Suprapubic skin (tissue), 4 donors: Measurements from ENCODE around the gene SOCS3. TPM values are rescaled to one million over a fixed set of nuclear protein-coding genes. Genes with fewer than 3 reads are reported as not detected.

Source experiments
- DNase-seq, 2 donors: peaks; one replicate each; pipeline ENCODE4 v3.0.0-alpha.2; 2019; ENCODE audit warnings: low spot score in 2 of 2
- H3K27ac ChIP-seq: fragments of 200-600 bp; sonication (generic); one replicate; pipeline ENCODE4 v1.5.1; 2019
- H3K27me3 ChIP-seq: fragments of 200-600 bp; sonication (generic); one replicate; pipeline ENCODE4 v1.5.1; 2019
- H3K36me3 ChIP-seq: fragments of 200-600 bp; sonication (generic); one replicate; pipeline ENCODE4 v1.5.1; 2019
- H3K4me1 ChIP-seq: fragments of 200-600 bp; sonication (generic); one replicate; pipeline ENCODE4 v1.5.1; 2019
- H3K4me3 ChIP-seq: fragments of 200-600 bp; sonication (generic); one replicate; pipeline ENCODE4 v1.5.1; 2019; ENCODE audit warnings: mild to moderate bottlenecking
- H3K9me3 ChIP-seq: fragments of 200-600 bp; sonication (generic); one replicate; pipeline ENCODE4 v1.5.1; 2019
- CTCF ChIP-seq, 2 donors: fragments of 200-600 bp in 1 of 2; fragments of 450-650 bp in 1 of 2; sonication (generic) in 1 of 2; IDR thresholded peaks; one replicate each; pipeline ENCODE4 v1.5.1; 2016 to 2019; ENCODE audit warnings: antibody characterized with exemption in 2 of 2, mild to moderate bottlenecking in 1 of 2, moderate library complexity in 1 of 2
- EP300 ChIP-seq: sonication (generic); formaldehyde crosslinking; IDR thresholded peaks from one replicate; pipeline ENCODE4 v1.6.1; 2017; ENCODE audit warnings: antibody characterized with exemption
- POLR2A ChIP-seq, 2 donors: fragments of 450-650 bp; IDR thresholded peaks; one replicate each; pipeline ENCODE4 v1.6.1; 2017; ENCODE audit warnings: antibody characterized with exemption in 2 of 2, mild to moderate bottlenecking in 2 of 2, moderate library complexity in 2 of 2
- POLR2AphosphoS5 ChIP-seq, 3 donors: sonication (generic); formaldehyde crosslinking; IDR thresholded peaks; one replicate each; pipeline ENCODE4 v1.6.1; 2017; ENCODE audit warnings: antibody characterized with exemption in 3 of 3
- WGBS: methylation state at CpG from one replicate; pipeline ENCODE4 v1.1.5; 2018; 5-methylcytosine and 5-hydroxymethylcytosine counted together
- total RNA-seq, 4 donors: library from RNA; depleted of rRNA; stranded (reverse); fragments of >200 nt; gene quantifications; one replicate each; pipeline ENCODE4 v1.1.0, GENCODE V29; 2016

SOCS3 gene
- 100 to 1,000 TPM in 1 of 4 donors, 10 to 100 TPM in 3; 33.2 to 264 (median 60.9) TPM for total RNA-seq

GRCh38 chr17:78359997-78360370 lies at the start of gene SOCS3:
Gene SOCS3 (minus strand): TSS chr17:78360077. CDS start chr17:78359095, 982 bp downstream.
- peaks cover 57% of the 10 kb centered on the region for H3K4me1 ChIP-seq
- H3K27me3 ChIP-seq = no peaks in the 10 kb centered on the region
- no peaks in the 10 kb centered on the region for H3K9me3 ChIP-seq
- H3K4me3 ChIP-seq = peak within 1 kb of the TSS; percentile 91
- peaks cover 12% of the 10 kb centered on the region for H3K36me3 ChIP-seq
- WGBS = no CpG with 5 or more reads among the region's 59 CpGs
- DNase-seq = peak; percentile 96 to 97
- TF ChIP-seq CTCF (IDR thresholded peaks at IDR 0.05) = no peak
- TF ChIP-seq POLR2A (IDR thresholded peaks at IDR 0.05) = peak; percentile 96 to 99
- TF ChIP-seq POLR2AphosphoS5 (IDR thresholded peaks at IDR 0.05) = peak in 2 of 3 donors; percentile 49 to 61
- no peak for TF ChIP-seq EP300
- peak within 1 kb of the TSS; percentile 95 for H3K27ac ChIP-seq

GRCh38 chr17:78409191-78409928 lies 49.5 kb upstream of the SOCS3 start:
- no peak for DNase-seq
- 42% methylated on average over 11 of the region's 12 CpGs for WGBS
- H3K4me1 ChIP-seq = peaks cover 47% of the 10 kb centered on the region
- peaks cover 22% of the 10 kb centered on the region for H3K36me3 ChIP-seq
- H3K27ac ChIP-seq = no peak overlapping the region
- no peaks in the 10 kb centered on the region for H3K9me3 ChIP-seq
- no peak overlapping the region for H3K4me3 ChIP-seq
- H3K27me3 ChIP-seq = no peaks in the 10 kb centered on the region
- TF ChIP-seq POLR2A (IDR thresholded peaks at IDR 0.05) = no peak
- no peak for TF ChIP-seq CTCF (IDR thresholded peaks at IDR 0.05)
- no peak for TF ChIP-seq EP300
- TF ChIP-seq POLR2AphosphoS5 (IDR thresholded peaks at IDR 0.05) = no peak

- no peak overlapping the region for H3K4me3 ChIP-seq
- H3K4me1 ChIP-seq = peaks cover 43% of the 10 kb centered on the region
- WGBS = 72% methylated on average over 23 of the region's 23 CpGs
- H3K36me3 ChIP-seq = peaks cover 30% of the 10 kb centered on the region
- H3K27ac ChIP-seq = no peak overlapping the region
- H3K27me3 ChIP-seq = no peaks in the 10 kb centered on the region
- no peaks in the 10 kb centered on the region for H3K9me3 ChIP-seq
- TF ChIP-seq POLR2A (IDR thresholded peaks at IDR 0.05) = no peak
- no peak for TF ChIP-seq EP300
- TF ChIP-seq CTCF (IDR thresholded peaks at IDR 0.05) = no peak
- no peak for TF ChIP-seq POLR2AphosphoS5 (IDR thresholded peaks at IDR 0.05)
- no peak for DNase-seq
Measured at GRCh38 chr17:78408476-78409050, 48.7 kb upstream of the SOCS3 start.

- DNase-seq = no peak
- Histone ChIP-seq H3K4me3 (no peak overlapping the region), H3K27ac (no peak overlapping the region), H3K27me3 (no peaks in the 10 kb centered on the region), H3K4me1 (peaks cover 35% of the 10 kb centered on the region), H3K36me3 (peaks cover 34% of the 10 kb centered on the region), H3K9me3 (no peaks in the 10 kb centered on the region)
- TF ChIP-seq POLR2AphosphoS5 (IDR thresholded peaks at IDR 0.05) = no peak
- no peak for TF ChIP-seq CTCF (IDR thresholded peaks at IDR 0.05)
- no peak for TF ChIP-seq POLR2A (IDR thresholded peaks at IDR 0.05)
- no peak for TF ChIP-seq EP300
- WGBS = 73% methylated on average over 6 of the region's 7 CpGs
Measured at GRCh38 chr17:78407387-78408000, 47.6 kb upstream of the SOCS3 start.

- Histone ChIP-seq H3K9me3 (no peaks in the 10 kb centered on the region), H3K27ac (no peak overlapping the region), H3K4me1 (peaks cover 35% of the 10 kb centered on the region), H3K36me3 (peaks cover 38% of the 10 kb centered on the region), H3K27me3 (no peaks in the 10 kb centered on the region), H3K4me3 (no peak overlapping the region)
- 63% methylated on average over 8 of the region's 8 CpGs for WGBS
- TF ChIP-seq POLR2A (IDR thresholded peaks at IDR 0.05) = no peak
- TF ChIP-seq EP300 = no peak
- TF ChIP-seq POLR2AphosphoS5 (IDR thresholded peaks at IDR 0.05) = no peak
- TF ChIP-seq CTCF (IDR thresholded peaks at IDR 0.05) = no peak
- no peak for DNase-seq
Measured at GRCh38 chr17:78406920-78407319, 47.0 kb upstream of the SOCS3 start.
